ENCODE measurements around the gene MOK.
"Not testable (repeated sequence)": the region's sequence is repeated elsewhere in the genome, so short reads cannot be mapped to it uniquely, and the experiment has no call there.

MOK gene, protein sequence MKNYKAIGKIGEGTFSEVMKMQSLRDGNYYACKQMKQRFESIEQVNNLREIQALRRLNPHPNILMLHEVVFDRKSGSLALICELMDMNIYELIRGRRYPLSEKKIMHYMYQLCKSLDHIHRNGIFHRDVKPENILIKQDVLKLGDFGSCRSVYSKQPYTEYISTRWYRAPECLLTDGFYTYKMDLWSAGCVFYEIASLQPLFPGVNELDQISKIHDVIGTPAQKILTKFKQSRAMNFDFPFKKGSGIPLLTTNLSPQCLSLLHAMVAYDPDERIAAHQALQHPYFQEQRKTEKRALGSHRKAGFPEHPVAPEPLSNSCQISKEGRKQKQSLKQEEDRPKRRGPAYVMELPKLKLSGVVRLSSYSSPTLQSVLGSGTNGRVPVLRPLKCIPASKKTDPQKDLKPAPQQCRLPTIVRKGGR

GRCh38 chr14:102304611-102305506 lies at the start of gene MOK:
MOK (minus strand) TSS chr14:102305164; CDS start chr14:102304968, 196 bp downstream.
- H3K27ac ChIP-seq (ENCODE audit: low read depth, low read length): peak within 1 kb of the TSS; percentile 37
- peak within 1 kb of the TSS; percentile 92 for H3K4me3 ChIP-seq (ENCODE audit: low read depth, low read length)
- H3K4me1 ChIP-seq (ENCODE audit: control insufficient read depth, insufficient read depth, low read length): 0 out of 2 replicates have a peak, but pooled peaks cover 5% of the 10 kb centered on the region
- no peaks in the 10 kb centered on the region for H3K9me3 ChIP-seq (ENCODE audit: control insufficient read depth, insufficient read depth, low read length)
- no peaks in the 10 kb centered on the region for H3K27me3 ChIP-seq (ENCODE audit: control insufficient read depth, insufficient read depth, low read length)
- no peak within 1 kb of the TSS for H3K9ac ChIP-seq (ENCODE audit: low read depth, low read length)
- H3K36me3 ChIP-seq (ENCODE audit: control insufficient read depth, insufficient read depth, low read length): no peaks in the 10 kb centered on the region

GRCh38 chr14:102353126-102353619 lies 48.2 kb upstream of the MOK start:
- Histone ChIP-seq H3K4me1 (ENCODE audit: control insufficient read depth, insufficient read depth, low read length) (no peaks in the 10 kb centered on the region), H3K4me3 (ENCODE audit: low read depth, low read length) (no peak overlapping the region), H3K27ac (ENCODE audit: low read depth, low read length) (no peak overlapping the region), H3K9me3 (ENCODE audit: control insufficient read depth, insufficient read depth, low read length) (no peaks in the 10 kb centered on the region), H3K9ac (ENCODE audit: low read depth, low read length) (no peak overlapping the region), H3K27me3 (ENCODE audit: control insufficient read depth, insufficient read depth, low read length) (no peaks in the 10 kb centered on the region), H3K36me3 (ENCODE audit: control insufficient read depth, insufficient read depth, low read length) (peaks cover 65% of the 10 kb centered on the region)

DNA sequence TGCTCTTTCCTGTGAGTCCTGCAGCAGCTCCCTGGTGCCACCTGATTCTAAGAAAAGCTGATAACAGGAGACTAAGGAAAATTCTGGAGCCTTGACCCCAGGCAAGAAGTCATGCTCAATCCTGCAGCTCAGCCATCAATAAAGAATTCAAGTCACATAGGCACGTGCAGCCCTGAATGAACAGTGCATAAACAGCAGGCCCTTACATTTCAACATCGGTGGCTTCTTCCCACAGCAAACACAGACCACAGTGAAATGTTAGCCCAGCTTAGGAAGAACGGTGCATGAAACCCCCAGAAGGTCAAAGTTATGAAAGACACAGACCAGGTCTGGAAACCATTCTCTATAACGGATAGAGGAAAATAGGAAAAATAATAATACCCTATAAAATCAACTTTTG lies 47.2 kb upstream of the MOK start:
- Histone ChIP-seq H3K9me3 (ENCODE audit: control insufficient read depth, insufficient read depth, low read length) (no peaks in the 10 kb centered on the region), H3K36me3 (ENCODE audit: control insufficient read depth, insufficient read depth, low read length) (peaks cover 64% of the 10 kb centered on the region), H3K4me1 (ENCODE audit: control insufficient read depth, insufficient read depth, low read length) (no peaks in the 10 kb centered on the region), H3K9ac (ENCODE audit: low read depth, low read length) (no peak overlapping the region), H3K27ac (ENCODE audit: low read depth, low read length) (no peak overlapping the region), H3K27me3 (ENCODE audit: control insufficient read depth, insufficient read depth, low read length) (no peaks in the 10 kb centered on the region), H3K4me3 (ENCODE audit: low read depth, low read length) (no peak overlapping the region)

- H3K9ac ChIP-seq (ENCODE audit: low read depth, low read length); H3K27me3 ChIP-seq (ENCODE audit: control insufficient read depth, insufficient read depth, low read length); H3K27ac ChIP-seq (ENCODE audit: low read depth, low read length); H3K9me3 ChIP-seq (ENCODE audit: control insufficient read depth, insufficient read depth, low read length); H3K4me1 ChIP-seq (ENCODE audit: control insufficient read depth, insufficient read depth, low read length); H3K4me3 ChIP-seq (ENCODE audit: low read depth, low read length): not testable (repeated sequence)
- peaks cover 66% of the 10 kb centered on the region for H3K36me3 ChIP-seq (ENCODE audit: control insufficient read depth, insufficient read depth, low read length)
Observed at GRCh38 chr14:102351593-102351992, 46.6 kb upstream of the MOK start.

DNA sequence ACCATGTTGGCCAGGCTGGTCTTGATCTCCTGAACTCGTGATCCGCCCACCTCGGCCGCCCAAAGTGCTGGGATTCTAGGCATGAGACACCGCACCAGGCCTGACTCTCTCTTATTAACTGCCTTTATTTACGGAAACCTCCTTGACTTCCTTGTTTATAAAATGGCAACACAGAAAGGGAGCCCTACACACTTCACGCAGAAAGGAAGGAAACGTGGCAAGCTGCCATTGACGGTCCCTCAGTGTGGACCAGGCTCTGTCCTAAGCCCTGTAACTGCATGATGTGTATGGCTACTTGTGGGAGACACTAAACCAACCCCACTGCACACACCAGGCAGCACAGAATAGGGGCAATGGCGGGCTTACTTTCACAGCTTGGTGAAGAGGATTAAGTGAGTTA lies 46.1 kb upstream of the MOK start:
- no peaks in the 10 kb centered on the region for H3K9me3 ChIP-seq (ENCODE audit: control insufficient read depth, insufficient read depth, low read length)
- peaks cover 61% of the 10 kb centered on the region for H3K36me3 ChIP-seq (ENCODE audit: control insufficient read depth, insufficient read depth, low read length)
- H3K4me3 ChIP-seq (ENCODE audit: low read depth, low read length): no peak overlapping the region
- H3K27ac ChIP-seq (ENCODE audit: low read depth, low read length): no peak overlapping the region
- no peaks in the 10 kb centered on the region for H3K27me3 ChIP-seq (ENCODE audit: control insufficient read depth, insufficient read depth, low read length)
- H3K9ac ChIP-seq (ENCODE audit: low read depth, low read length): no peak overlapping the region
- no peaks in the 10 kb centered on the region for H3K4me1 ChIP-seq (ENCODE audit: control insufficient read depth, insufficient read depth, low read length)

GRCh38 chr14:102348376-102348775 lies 43.4 kb upstream of the MOK start:
- Histone ChIP-seq H3K9ac (ENCODE audit: low read depth, low read length) (no peak overlapping the region), H3K27me3 (ENCODE audit: control insufficient read depth, insufficient read depth, low read length) (no peaks in the 10 kb centered on the region), H3K4me3 (ENCODE audit: low read depth, low read length) (no peak overlapping the region), H3K9me3 (ENCODE audit: control insufficient read depth, insufficient read depth, low read length) (no peaks in the 10 kb centered on the region), H3K4me1 (ENCODE audit: control insufficient read depth, insufficient read depth, low read length) (no peaks in the 10 kb centered on the region), H3K36me3 (ENCODE audit: control insufficient read depth, insufficient read depth, low read length) (peaks cover 54% of the 10 kb centered on the region), H3K27ac (ENCODE audit: low read depth, low read length) (no peak overlapping the region)

GRCh38 chr14:102346645-102347044 lies 41.7 kb upstream of the MOK start:
- Histone ChIP-seq H3K27ac (ENCODE audit: low read depth, low read length) (no peak overlapping the region), H3K9ac (ENCODE audit: low read depth, low read length) (no peak overlapping the region), H3K36me3 (ENCODE audit: control insufficient read depth, insufficient read depth, low read length) (peaks cover 56% of the 10 kb centered on the region), H3K4me1 (ENCODE audit: control insufficient read depth, insufficient read depth, low read length) (no peaks in the 10 kb centered on the region), H3K27me3 (ENCODE audit: control insufficient read depth, insufficient read depth, low read length) (no peaks in the 10 kb centered on the region), H3K4me3 (ENCODE audit: low read depth, low read length) (no peak overlapping the region), H3K9me3 (ENCODE audit: control insufficient read depth, insufficient read depth, low read length) (no peaks in the 10 kb centered on the region)

DNA sequence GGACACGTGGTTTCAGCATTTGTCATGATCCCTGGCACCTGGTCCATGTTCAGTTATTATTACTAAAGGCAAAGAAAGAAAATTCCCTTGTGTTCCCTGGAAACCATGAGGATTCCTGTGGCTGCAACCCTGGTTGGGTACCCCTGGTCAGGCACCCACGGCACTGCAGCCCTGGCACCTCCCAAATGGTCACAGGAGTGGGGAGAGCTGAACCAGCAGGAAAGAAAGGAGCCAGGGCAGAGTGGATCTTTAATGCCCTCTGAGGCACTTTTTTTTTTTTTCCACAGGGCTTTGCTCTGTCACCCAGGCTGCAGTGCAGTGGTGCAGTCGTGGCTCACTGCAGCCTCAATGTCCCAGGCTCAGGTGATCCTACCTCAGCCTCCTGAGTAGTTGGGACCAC lies 40.3 kb upstream of the MOK start:
- H3K9ac ChIP-seq (ENCODE audit: low read depth, low read length): no peak overlapping the region
- H3K4me1 ChIP-seq (ENCODE audit: control insufficient read depth, insufficient read depth, low read length): no peaks in the 10 kb centered on the region
- H3K9me3 ChIP-seq (ENCODE audit: control insufficient read depth, insufficient read depth, low read length): no peaks in the 10 kb centered on the region
- H3K4me3 ChIP-seq (ENCODE audit: low read depth, low read length): no peak overlapping the region
- no peak overlapping the region for H3K27ac ChIP-seq (ENCODE audit: low read depth, low read length)
- no peaks in the 10 kb centered on the region for H3K27me3 ChIP-seq (ENCODE audit: control insufficient read depth, insufficient read depth, low read length)
- peaks cover 62% of the 10 kb centered on the region for H3K36me3 ChIP-seq (ENCODE audit: control insufficient read depth, insufficient read depth, low read length)

DNA sequence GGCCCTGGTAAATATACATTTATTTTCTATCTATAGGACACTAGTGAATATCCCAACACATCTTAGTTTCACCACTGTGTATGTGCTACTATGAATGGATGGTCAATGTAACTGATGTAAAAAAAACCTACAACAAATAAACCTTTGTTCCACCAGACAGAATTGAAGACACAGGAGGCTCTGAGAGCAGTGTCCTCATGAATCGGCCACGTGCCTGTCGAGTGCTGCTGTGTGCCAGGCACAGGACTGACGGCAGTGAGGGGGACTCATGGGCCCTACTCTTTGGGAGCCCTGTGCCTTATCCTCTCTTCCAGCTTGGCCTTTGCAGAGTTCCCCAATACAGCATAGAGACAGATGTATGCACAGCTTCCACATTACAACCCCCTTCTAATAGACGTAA lies 39.5 kb upstream of the MOK start:
- Histone ChIP-seq H3K27me3 (ENCODE audit: control insufficient read depth, insufficient read depth, low read length) (no peaks in the 10 kb centered on the region), H3K9me3 (ENCODE audit: control insufficient read depth, insufficient read depth, low read length) (no peaks in the 10 kb centered on the region), H3K9ac (ENCODE audit: low read depth, low read length) (no peak overlapping the region), H3K27ac (ENCODE audit: low read depth, low read length) (no peak overlapping the region), H3K4me1 (ENCODE audit: control insufficient read depth, insufficient read depth, low read length) (no peaks in the 10 kb centered on the region), H3K4me3 (ENCODE audit: low read depth, low read length) (no peak overlapping the region), H3K36me3 (ENCODE audit: control insufficient read depth, insufficient read depth, low read length) (peaks cover 56% of the 10 kb centered on the region)

- Histone ChIP-seq H3K9ac (ENCODE audit: low read depth, low read length) (no peak overlapping the region), H3K36me3 (ENCODE audit: control insufficient read depth, insufficient read depth, low read length) (peaks cover 56% of the 10 kb centered on the region), H3K27ac (ENCODE audit: low read depth, low read length) (no peak overlapping the region)
Observed at GRCh38 chr14:102344084-102344483, 39.1 kb upstream of the MOK start.

DNA sequence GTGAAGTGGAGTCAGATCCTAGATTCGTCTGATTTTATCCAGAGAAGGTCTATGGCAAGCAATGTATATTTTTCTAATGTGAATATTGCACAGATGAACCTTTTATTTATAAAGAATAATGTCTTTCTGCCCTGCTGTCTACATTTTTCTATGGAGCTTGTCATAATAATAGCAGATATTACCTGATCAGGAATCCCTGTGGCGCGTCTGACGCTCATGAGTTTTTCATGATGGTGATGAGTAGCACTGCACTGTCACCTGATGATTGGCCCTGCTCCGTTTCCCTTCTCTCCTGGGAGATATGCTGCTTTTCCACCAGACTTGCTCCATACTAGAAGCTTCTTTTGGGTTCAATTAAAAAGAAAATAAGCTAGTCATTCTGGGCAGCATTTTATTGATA lies 37.3 kb upstream of the MOK start:
- Histone ChIP-seq H3K36me3 (ENCODE audit: control insufficient read depth, insufficient read depth, low read length) (peaks cover 54% of the 10 kb centered on the region), H3K27me3 (ENCODE audit: control insufficient read depth, insufficient read depth, low read length) (no peaks in the 10 kb centered on the region), H3K4me1 (ENCODE audit: control insufficient read depth, insufficient read depth, low read length) (no peaks in the 10 kb centered on the region), H3K27ac (ENCODE audit: low read depth, low read length) (no peak overlapping the region), H3K9ac (ENCODE audit: low read depth, low read length) (no peak overlapping the region), H3K9me3 (ENCODE audit: control insufficient read depth, insufficient read depth, low read length) (no peaks in the 10 kb centered on the region), H3K4me3 (ENCODE audit: low read depth, low read length) (no peak overlapping the region)

More at GRCh38 chr14:102344084-102344483, 39.1 kb upstream of the MOK start:
- H3K4me3 ChIP-seq (ENCODE audit: low read depth, low read length): no peak overlapping the region
- H3K4me1 ChIP-seq (ENCODE audit: control insufficient read depth, insufficient read depth, low read length): no peaks in the 10 kb centered on the region
- no peaks in the 10 kb centered on the region for H3K27me3 ChIP-seq (ENCODE audit: control insufficient read depth, insufficient read depth, low read length)
- no peaks in the 10 kb centered on the region for H3K9me3 ChIP-seq (ENCODE audit: control insufficient read depth, insufficient read depth, low read length)
